HEK293 (cell line): ENCODE measurements around the gene CPXM1.

Source experiments
- SP3 ChIP-seq: fragments of 450-650 bp; formaldehyde crosslinking; IDR thresholded peaks from 2 replicates; pipeline ENCODE4 v1.5.1; 2016; ENCODE audit warnings: missing biosample characterization, missing genetic modification characterization
- ZBTB49 ChIP-seq: fragments of 450-650 bp; formaldehyde crosslinking; IDR thresholded peaks from 2 replicates; pipeline ENCODE4 v1.5.1; 2016; ENCODE audit warnings: missing biosample characterization, missing genetic modification characterization, low read depth
- ZBTB7A ChIP-seq: fragments of 450-650 bp; formaldehyde crosslinking; IDR thresholded peaks from 2 replicates; pipeline ENCODE4 v1.5.1; 2016; ENCODE audit warnings: low read depth, missing biosample characterization, missing genetic modification characterization
- ZNF580 ChIP-seq: fragments of 450-650 bp; formaldehyde crosslinking; IDR thresholded peaks from 2 replicates; pipeline ENCODE4 v1.5.1; 2016; ENCODE audit warnings: missing biosample characterization, missing genetic modification characterization
- ZNF704 ChIP-seq: fragments of 450-650 bp; formaldehyde crosslinking; IDR thresholded peaks from 2 replicates; pipeline ENCODE4 v1.5.1; 2016; ENCODE audit warnings: missing biosample characterization, missing genetic modification characterization
- TF ChIP-seq, protein P1 (sequence below): fragments of 450-650 bp; formaldehyde crosslinking; IDR thresholded peaks from 2 replicates; pipeline ENCODE4 v1.5.1; 2016; ENCODE audit warnings: missing biosample characterization, missing genetic modification characterization
- TF ChIP-seq, protein P2 (sequence below): fragments of 450-650 bp; formaldehyde crosslinking; IDR thresholded peaks from 2 replicates; pipeline ENCODE4 v1.5.1; 2016; ENCODE audit warnings: missing biosample characterization, missing genetic modification characterization

DNA sequence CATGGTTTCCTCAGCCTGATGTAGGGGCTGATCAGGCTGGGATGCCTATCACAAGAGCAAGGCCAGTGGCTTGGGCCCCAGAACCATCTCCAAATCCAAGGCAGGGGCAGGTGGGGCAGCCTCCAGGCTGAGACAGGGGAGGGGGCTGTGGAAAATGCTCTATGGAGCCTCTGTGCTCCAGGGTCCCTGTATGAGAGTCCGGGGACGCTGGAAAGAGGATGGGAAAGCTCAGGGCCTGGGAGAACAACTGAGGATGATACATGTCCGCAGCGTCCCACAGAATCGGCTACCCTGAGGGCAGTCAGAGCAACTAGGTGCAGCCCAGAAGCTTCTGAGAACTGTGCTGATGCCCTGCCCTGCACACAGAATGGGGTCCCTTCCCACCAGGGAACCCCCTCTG lies 43.4 kb downstream of the CPXM1 start:
- TF ChIP-seq ZBTB49 (tag by site-specific recombination) (no peak), ZNF580 (tag by site-specific recombination) (no peak), ZNF704 (tag by site-specific recombination) (no peak), SP3 (tag by site-specific recombination) (no peak), ZBTB7A (tag by site-specific recombination) (no peak)
- TF ChIP-seq, protein P1, sequence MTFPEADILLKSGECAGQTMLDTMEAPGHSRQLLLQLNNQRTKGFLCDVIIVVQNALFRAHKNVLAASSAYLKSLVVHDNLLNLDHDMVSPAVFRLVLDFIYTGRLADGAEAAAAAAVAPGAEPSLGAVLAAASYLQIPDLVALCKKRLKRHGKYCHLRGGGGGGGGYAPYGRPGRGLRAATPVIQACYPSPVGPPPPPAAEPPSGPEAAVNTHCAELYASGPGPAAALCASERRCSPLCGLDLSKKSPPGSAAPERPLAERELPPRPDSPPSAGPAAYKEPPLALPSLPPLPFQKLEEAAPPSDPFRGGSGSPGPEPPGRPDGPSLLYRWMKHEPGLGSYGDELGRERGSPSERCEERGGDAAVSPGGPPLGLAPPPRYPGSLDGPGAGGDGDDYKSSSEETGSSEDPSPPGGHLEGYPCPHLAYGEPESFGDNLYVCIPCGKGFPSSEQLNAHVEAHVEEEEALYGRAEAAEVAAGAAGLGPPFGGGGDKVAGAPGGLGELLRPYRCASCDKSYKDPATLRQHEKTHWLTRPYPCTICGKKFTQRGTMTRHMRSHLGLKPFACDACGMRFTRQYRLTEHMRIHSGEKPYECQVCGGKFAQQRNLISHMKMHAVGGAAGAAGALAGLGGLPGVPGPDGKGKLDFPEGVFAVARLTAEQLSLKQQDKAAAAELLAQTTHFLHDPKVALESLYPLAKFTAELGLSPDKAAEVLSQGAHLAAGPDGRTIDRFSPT (tag by site-specific recombination), result no peak
- TF ChIP-seq, protein P2, sequence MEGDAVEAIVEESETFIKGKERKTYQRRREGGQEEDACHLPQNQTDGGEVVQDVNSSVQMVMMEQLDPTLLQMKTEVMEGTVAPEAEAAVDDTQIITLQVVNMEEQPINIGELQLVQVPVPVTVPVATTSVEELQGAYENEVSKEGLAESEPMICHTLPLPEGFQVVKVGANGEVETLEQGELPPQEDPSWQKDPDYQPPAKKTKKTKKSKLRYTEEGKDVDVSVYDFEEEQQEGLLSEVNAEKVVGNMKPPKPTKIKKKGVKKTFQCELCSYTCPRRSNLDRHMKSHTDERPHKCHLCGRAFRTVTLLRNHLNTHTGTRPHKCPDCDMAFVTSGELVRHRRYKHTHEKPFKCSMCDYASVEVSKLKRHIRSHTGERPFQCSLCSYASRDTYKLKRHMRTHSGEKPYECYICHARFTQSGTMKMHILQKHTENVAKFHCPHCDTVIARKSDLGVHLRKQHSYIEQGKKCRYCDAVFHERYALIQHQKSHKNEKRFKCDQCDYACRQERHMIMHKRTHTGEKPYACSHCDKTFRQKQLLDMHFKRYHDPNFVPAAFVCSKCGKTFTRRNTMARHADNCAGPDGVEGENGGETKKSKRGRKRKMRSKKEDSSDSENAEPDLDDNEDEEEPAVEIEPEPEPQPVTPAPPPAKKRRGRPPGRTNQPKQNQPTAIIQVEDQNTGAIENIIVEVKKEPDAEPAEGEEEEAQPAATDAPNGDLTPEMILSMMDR (tag by site-specific recombination), result no peak
